ENCODE data around the gene RGP1.

Gene RGP1

GRCh38 chr9:35723908-35724307, 25.2 kb upstream of the RGP1 start:
- DNase-seq: no peak

GRCh38 chr9:35725362-35725761, 23.7 kb upstream of the RGP1 start:
- no peak for DNase-seq

GRCh38 chr9:35726931-35727330, 22.2 kb upstream of the RGP1 start:
- peak in 1 of 2 experiments; percentile 26 for DNase-seq

GRCh38 chr9:35727676-35728040, 21.4 kb upstream of the RGP1 start:
- no peak for DNase-seq

GRCh38 chr9:35728041-35728971, 20.8 kb upstream of the RGP1 start:
- no peak for DNase-seq

- DNase-seq: no peak
Measured at GRCh38 chr9:35729101-35729500, 20.0 kb upstream of the RGP1 start.

- DNase-seq: peak; percentile 24 to 39
Measured at GRCh38 chr9:35729700-35730485, 19.2 kb upstream of the RGP1 start.

GRCh38 chr9:35730486-35730854, 18.6 kb upstream of the RGP1 start:
- no peak for DNase-seq

GRCh38 chr9:35731415-35732184, 17.5 kb upstream of the RGP1 start:
- peak; percentile 8 to 46 for DNase-seq

GRCh38 chr9:35732185-35732799, 16.8 kb upstream of the RGP1 start, which contains the start of the genes CREB3 and TLN1:
Gene CREB3, plus strand, starts transcription at chr9:35732666. Its CDS starts 107 bp downstream, at chr9:35732773.
Gene TLN1, minus strand, starts transcription at chr9:35732195. Its CDS starts 6,501 bp downstream, at chr9:35725694.
- peak; percentile 99 for DNase-seq

- peak in 1 of 2 experiments; percentile 67 for DNase-seq
Measured at GRCh38 chr9:35732800-35733541, 16.1 kb upstream of the RGP1 start.

GRCh38 chr9:35734096-35734495, 15.0 kb upstream of the RGP1 start:
- no peak for DNase-seq

GRCh38 chr9:35736201-35736633, 12.9 kb upstream of the RGP1 start:
- DNase-seq: peak; percentile 71 to 74

GRCh38 chr9:35737143-35737542, 11.9 kb upstream of the RGP1 start:
- DNase-seq: no peak

- no peak for DNase-seq
Measured at GRCh38 chr9:35738186-35738585, 10.9 kb upstream of the RGP1 start.

GRCh38 chr9:35738924-35739323, 10.2 kb upstream of the RGP1 start:
- no peak for DNase-seq

- DNase-seq: no peak
Measured at GRCh38 chr9:35740243-35740642, 8.8 kb upstream of the RGP1 start.

- DNase-seq: no peak
Measured at GRCh38 chr9:35741740-35742139, 7.3 kb upstream of the RGP1 start.

- DNase-seq: no peak
Measured at GRCh38 chr9:35743452-35743851, 5.6 kb upstream of the RGP1 start.

GRCh38 chr9:35743880-35744518, 5.1 kb upstream of the RGP1 start:
- no peak for DNase-seq

GRCh38 chr9:35745569-35745968, 3.5 kb upstream of the RGP1 start:
- DNase-seq: no peak
